Pancreas (tissue), 10 donors: Measurements from ENCODE around the gene SERINC4. TPM values are rescaled to one million over a fixed set of nuclear protein-coding genes. Genes with fewer than 3 reads are reported as not detected.

Experiments
- ATAC-seq, 4 donors: fragments of 200-7000 bp; cut with Tn5 transposase; one replicate each; pipeline versions ENCODE4 v1.8.0 to v1.9.1; 2020; ENCODE audit warnings: mild to moderate bottlenecking in 4 of 4, moderate library complexity in 4 of 4
- DNase-seq, 6 donors: peaks; one replicate each; pipeline ENCODE4 v3.0.0-alpha.2; 2020
- FAIRE-seq: peaks from 2 replicates; lab custom pipeline; 2012; peaks lifted over from hg19 to GRCh38; lab: Jason Lieb, UNC
- H3K27ac ChIP-seq, 4 donors: fragments of 200-600 bp; sonication (generic); 1 replicate in 3 of 4; 2 replicates in 1 of 4; pipeline versions ENCODE4 v1.5.0 to v1.8.0; 2020
- H3K27me3 ChIP-seq, 4 donors: fragments of 200-600 bp; one replicate each; pipeline ENCODE4 v1.8.0; 2021
- H3K36me3 ChIP-seq, 3 donors: fragments of 200-600 bp; sonication (generic) in 1 of 3; one replicate each; pipeline versions ENCODE4 v1.5.0 to v1.8.0; 2020 to 2021
- H3K4me1 ChIP-seq, 3 donors: fragments of 200-600 bp; one replicate each; pipeline ENCODE4 v1.8.0; 2021
- H3K4me3 ChIP-seq, 4 donors: fragments of 200-600 bp; sonication (generic) in 2 of 4; one replicate each; pipeline versions ENCODE4 v1.5.0 to v1.8.0; 2020 to 2021
- H3K9me3 ChIP-seq, 4 donors: fragments of 200-600 bp; one replicate each; pipeline ENCODE4 v1.8.0; 2021
- WGBS, 2 donors: extraction: QIAGEN DNeasy Blood & Tissue Kit; methylation state at CpG; one replicate each; pipeline ENCODE4 v1.1.7; 2013; 5-methylcytosine and 5-hydroxymethylcytosine counted together
- intact Hi-C, 3 donors: fragments of 100-400 bp; cut with DNase I; formaldehyde crosslinking; loops; one replicate each; pipeline versions ENCODE4 v1.11.1 to v1.14.2; 2022
- polyA plus RNA-seq, 2 donors: library from polyadenylated mRNA; stranded (reverse); fragments of 200-250 nt; gene quantifications; one replicate each; pipeline ENCODE4 v1.2.3, GENCODE V29; 2013
- total RNA-seq, 6 donors: library from RNA; stranded (reverse); fragmentation: NEBNext Ultra II Directional in 4 of 6; extraction: Animal tissue kit (Norgen Biotek cat#: 25700) in 4 of 6; gene quantifications; one replicate each; pipeline versions ENCODE4 v1.2.1 to v1.2.4, GENCODE V29; 2021 to 2023
- TF ChIP-seq, protein P1 (sequence below), 4 donors: fragments of 200-600 bp; sonication (generic) in 3 of 4; IDR thresholded peaks; one replicate each; pipeline versions ENCODE4 v1.5.0 to v1.8.0; 2021; ENCODE audit warnings: antibody characterized with exemption in 4 of 4
- donor health status: healthy with polysubstance abuse.
- donor health status: DM: no; HTN: no; CAD: no; lungs with moderate emphysema.
- donor health status: DM: no; HTN: no; CAD: no.
- donor health status: control.
- donor health status: control.
- donor health status: Bipolar disorder and iron deficiency.
- donor health status: DM: yes; HTN: yes; CAD: no.
- donor health status: DM: no; HTN: no; CAD: no.
- donor health status: DM: no; HTN: no; CAD: no.
- donor health status: DM: yes; HTN: yes; CAD: no.

The SERINC4 gene
- total and polyA plus RNA-seq, 8 donors = 0.14 to 0.47 (median 0.22) TPM; not detected in 4

- Histone ChIP-seq H3K9me3 (no peaks in the 10 kb centered on the region), H3K27ac (peak overlapping the region in 2 of 4 donors; percentile 26 to 98), H3K4me1 (peaks cover 20 to 47% (median 26%) of the 10 kb centered on the region in 3 donors), H3K4me3 (no peak overlapping the region), H3K36me3 (peaks cover 5 to 33% (median 7%) of the 10 kb centered on the region in 3 donors), H3K27me3 (no peaks in the 10 kb centered on the region)
- TF ChIP-seq, protein P1, sequence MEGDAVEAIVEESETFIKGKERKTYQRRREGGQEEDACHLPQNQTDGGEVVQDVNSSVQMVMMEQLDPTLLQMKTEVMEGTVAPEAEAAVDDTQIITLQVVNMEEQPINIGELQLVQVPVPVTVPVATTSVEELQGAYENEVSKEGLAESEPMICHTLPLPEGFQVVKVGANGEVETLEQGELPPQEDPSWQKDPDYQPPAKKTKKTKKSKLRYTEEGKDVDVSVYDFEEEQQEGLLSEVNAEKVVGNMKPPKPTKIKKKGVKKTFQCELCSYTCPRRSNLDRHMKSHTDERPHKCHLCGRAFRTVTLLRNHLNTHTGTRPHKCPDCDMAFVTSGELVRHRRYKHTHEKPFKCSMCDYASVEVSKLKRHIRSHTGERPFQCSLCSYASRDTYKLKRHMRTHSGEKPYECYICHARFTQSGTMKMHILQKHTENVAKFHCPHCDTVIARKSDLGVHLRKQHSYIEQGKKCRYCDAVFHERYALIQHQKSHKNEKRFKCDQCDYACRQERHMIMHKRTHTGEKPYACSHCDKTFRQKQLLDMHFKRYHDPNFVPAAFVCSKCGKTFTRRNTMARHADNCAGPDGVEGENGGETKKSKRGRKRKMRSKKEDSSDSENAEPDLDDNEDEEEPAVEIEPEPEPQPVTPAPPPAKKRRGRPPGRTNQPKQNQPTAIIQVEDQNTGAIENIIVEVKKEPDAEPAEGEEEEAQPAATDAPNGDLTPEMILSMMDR (IDR thresholded peaks at IDR 0.05) = no peak
- DNase-seq = no peak
- 87 to 98% methylated on average over 2 of the region's 2 CpGs for WGBS, 2 donors
- ATAC-seq = no peak
- intact Hi-C loops = no loop called here
- FAIRE-seq = no peak
Observed at GRCh38 chr15:43795197-43795596, 4.8 kb downstream of the SERINC4 start.

GRCh38 chr15:43794269-43795037 lies 5.6 kb downstream of the SERINC4 start:
- Histone ChIP-seq H3K27ac (peak overlapping the region in 2 of 4 donors; percentile 26 to 98), H3K4me3 (peak overlapping the region in 1 of 4 donors; percentile 80), H3K36me3 (peaks cover 5 to 30% (median 7%) of the 10 kb centered on the region in 3 donors), H3K4me1 (peaks cover 20 to 39% (median 20%) of the 10 kb centered on the region in 3 donors), H3K27me3 (no peaks in the 10 kb centered on the region), H3K9me3 (no peaks in the 10 kb centered on the region)
- intact Hi-C loops = no loop called here
- ATAC-seq = no peak
- TF ChIP-seq, protein P1 (IDR thresholded peaks at IDR 0.05) = no peak
- no peak for FAIRE-seq
- peak in 1 of 6 donors; percentile 31 for DNase-seq
- 47 to 50% methylated on average over 9 of the region's 9 CpGs for WGBS, 2 donors

GRCh38 chr15:43793647-43794046 lies 6.4 kb downstream of the SERINC4 start:
- Histone ChIP-seq H3K9me3 (no peaks in the 10 kb centered on the region), H3K36me3 (peaks cover 5 to 23% (median 7%) of the 10 kb centered on the region in 3 donors), H3K27me3 (no peaks in the 10 kb centered on the region), H3K4me3 (peak overlapping the region in 3 of 4 donors; percentile 80 to 95 (median 94)), H3K4me1 (peaks cover 20 to 32% (median 20%) of the 10 kb centered on the region in 3 donors), H3K27ac (peak overlapping the region in 2 of 4 donors; percentile 98 to 99)
- intact Hi-C loops = no loop called here
- TF ChIP-seq, protein P1 (IDR thresholded peaks at IDR 0.05) = no peak
- 51 to 62% methylated on average over 10 of the region's 10 CpGs for WGBS, 2 donors
- FAIRE-seq (no peak), DNase-seq (no peak), ATAC-seq (no peak)

- H3K4me3 ChIP-seq = peak overlapping the region; percentile 73 to 95 (median 87)
- H3K4me1 ChIP-seq = peaks cover 20 to 25% (median 20%) of the 10 kb centered on the region in 3 donors
- no peaks in the 10 kb centered on the region for H3K27me3 ChIP-seq
- TF ChIP-seq, protein P1 (IDR thresholded peaks at IDR 0.05) = no peak
- FAIRE-seq = no peak
- intact Hi-C loops = no loop called here
- peak in 3 of 6 donors; percentile 37 to 73 (median 43) for DNase-seq
- no peaks in the 10 kb centered on the region for H3K9me3 ChIP-seq
- WGBS, 2 donors = 0% methylated on average over 33 of the region's 33 CpGs
- H3K36me3 ChIP-seq = peaks cover 5 to 23% (median 7%) of the 10 kb centered on the region in 3 donors
- H3K27ac ChIP-seq = peak overlapping the region; percentile 79 to 99 (median 96)
- ATAC-seq = peak; percentile 2 to 23 (median 12)
Observed at GRCh38 chr15:43792761-43793476, 7.1 kb downstream of the SERINC4 start.
